ENCODE data around the gene SGCD. TPM values are rescaled to one million over a fixed set of nuclear protein-coding genes. Genes with fewer than 3 reads are reported as not detected.

Gene SGCD
- total and polyA plus RNA-seq, 4 donors, result 0.79 to 20.9 (median 6.0) TPM

DNA sequence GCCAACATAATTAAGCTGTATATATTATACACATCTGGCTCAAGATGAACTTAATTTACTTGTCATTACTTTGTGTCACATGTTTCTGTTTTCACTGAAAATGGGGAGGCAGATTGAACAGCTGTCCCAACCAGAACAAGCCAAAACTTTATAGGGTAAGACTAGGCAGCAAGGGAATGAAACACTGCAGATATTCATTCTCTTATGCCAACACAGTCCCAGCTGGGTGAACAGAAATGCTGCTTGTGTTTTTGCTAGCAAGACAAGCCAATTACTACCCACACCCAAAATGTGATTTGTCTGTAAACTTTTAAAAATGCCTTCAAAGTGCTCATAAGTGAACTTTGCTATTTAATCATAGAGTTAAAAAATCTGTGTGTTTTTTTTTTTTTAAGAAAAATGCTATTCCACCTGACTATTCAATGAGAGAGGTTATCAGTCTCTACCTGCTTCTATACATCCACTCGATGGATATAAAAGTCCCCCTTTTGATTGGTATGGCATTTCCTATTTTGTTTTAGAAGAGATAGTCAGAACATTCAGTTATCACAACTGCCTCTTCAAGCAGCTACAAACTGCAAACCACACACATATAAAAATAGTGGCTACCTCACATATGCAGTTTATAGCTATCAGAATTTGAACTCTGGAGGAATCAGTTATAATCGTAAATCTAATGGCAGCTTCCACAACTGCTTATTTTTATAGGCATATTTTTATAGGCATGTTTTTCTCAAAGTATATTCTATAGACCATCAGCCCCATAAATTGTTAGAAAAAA lies 431.2 kb downstream of the SGCD start:
- DNase-seq, result peak in 1 of 3 donors; percentile 4
- TF ChIP-seq CTCF (IDR thresholded peaks at IDR 0.05; ENCODE audit: control extremely low read depth, extremely low read depth), result no peak
- no peak for ATAC-seq (ENCODE audit: insufficient read depth, low FRiP score)
- H3K4me3 ChIP-seq, result no peak overlapping the region
- no peak overlapping the region for H3K9ac ChIP-seq (ENCODE audit: insufficient read depth in 1 of 2, low read length in 2 of 2)
- no peaks in the 10 kb centered on the region for H3K9me3 ChIP-seq (ENCODE audit: control insufficient read depth in 4 of 4, insufficient read depth in 3 of 4, low read length in 3 of 4)
- peaks cover 0 to 7% (median 1%) of the 10 kb centered on the region in 4 donors for H3K36me3 ChIP-seq (ENCODE audit: control insufficient read depth in 4 of 4, insufficient read depth in 4 of 4, low read length in 4 of 4)
- no peaks in the 10 kb centered on the region for H3K4me1 ChIP-seq (ENCODE audit: control insufficient read depth in 5 of 5, insufficient read depth in 5 of 5, low read length in 5 of 5)
- 80 to 87% methylated on average over 2 of the region's 2 CpGs for WGBS, 2 donors
- no peak overlapping the region for H3K27ac ChIP-seq (ENCODE audit: low read depth in 1 of 2, low read length in 1 of 2)
- no peaks in the 10 kb centered on the region for H3K27me3 ChIP-seq (ENCODE audit: control insufficient read depth in 3 of 3, insufficient read depth in 3 of 3, low read length in 2 of 3)

DNA sequence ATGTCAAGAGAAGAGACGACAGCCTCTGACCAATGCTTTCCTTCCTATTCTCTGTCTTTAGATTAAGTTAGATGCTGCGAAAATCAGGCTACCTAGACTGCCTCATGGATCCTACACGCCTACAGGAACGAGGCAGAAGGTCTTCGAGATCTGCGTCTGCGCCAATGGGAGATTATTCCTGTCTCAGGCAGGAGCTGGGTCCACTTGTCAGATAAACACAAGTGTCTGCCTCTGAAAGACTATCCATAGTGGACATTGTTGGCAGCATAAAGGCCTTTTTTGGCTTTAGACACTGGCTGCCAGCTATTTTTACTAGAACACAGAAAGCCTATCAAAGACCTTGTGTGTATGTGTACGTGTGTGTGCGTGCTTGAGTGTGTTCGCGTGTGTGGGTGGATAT lies 432.2 kb downstream of the SGCD start:
- 90 to 93% methylated on average over 11 of the region's 11 CpGs for WGBS, 2 donors
- TF ChIP-seq CTCF (IDR thresholded peaks at IDR 0.05; ENCODE audit: control extremely low read depth, extremely low read depth), result no peak
- Histone ChIP-seq H3K27me3 (ENCODE audit: control insufficient read depth in 3 of 3, insufficient read depth in 3 of 3, low read length in 2 of 3) (no peaks in the 10 kb centered on the region), H3K4me3 (no peak overlapping the region), H3K36me3 (ENCODE audit: control insufficient read depth in 4 of 4, insufficient read depth in 4 of 4, low read length in 4 of 4) (peaks cover 0 to 7% (median 1%) of the 10 kb centered on the region in 4 donors), H3K27ac (ENCODE audit: low read depth in 1 of 2, low read length in 1 of 2) (peak overlapping the region in 1 of 2 donors; percentile 53), H3K9ac (ENCODE audit: insufficient read depth in 1 of 2, low read length in 2 of 2) (no peak overlapping the region), H3K9me3 (ENCODE audit: control insufficient read depth in 4 of 4, insufficient read depth in 3 of 4, low read length in 3 of 4) (no peaks in the 10 kb centered on the region), H3K4me1 (ENCODE audit: control insufficient read depth in 5 of 5, insufficient read depth in 5 of 5, low read length in 5 of 5) (no peaks in the 10 kb centered on the region)
- ATAC-seq (ENCODE audit: insufficient read depth, low FRiP score) (no peak), DNase-seq (no peak)

- H3K4me3 ChIP-seq, result no peak overlapping the region
- no peak for TF ChIP-seq CTCF (IDR thresholded peaks at IDR 0.05; ENCODE audit: control extremely low read depth, extremely low read depth)
- H3K4me1 ChIP-seq (ENCODE audit: control insufficient read depth in 5 of 5, insufficient read depth in 5 of 5, low read length in 5 of 5), result peaks cover 0 to 4% (median 0%) of the 10 kb centered on the region in 5 donors
- no peaks in the 10 kb centered on the region for H3K9me3 ChIP-seq (ENCODE audit: control insufficient read depth in 4 of 4, insufficient read depth in 3 of 4, low read length in 3 of 4)
- DNase-seq (no peak), ATAC-seq (ENCODE audit: insufficient read depth, low FRiP score) (no peak)
- H3K27me3 ChIP-seq (ENCODE audit: control insufficient read depth in 3 of 3, insufficient read depth in 3 of 3, low read length in 2 of 3), result no peaks in the 10 kb centered on the region
- peaks cover 0 to 7% (median 1%) of the 10 kb centered on the region in 4 donors for H3K36me3 ChIP-seq (ENCODE audit: control insufficient read depth in 4 of 4, insufficient read depth in 4 of 4, low read length in 4 of 4)
- no peak overlapping the region for H3K27ac ChIP-seq (ENCODE audit: low read depth in 1 of 2, low read length in 1 of 2)
- no peak overlapping the region for H3K9ac ChIP-seq (ENCODE audit: insufficient read depth in 1 of 2, low read length in 2 of 2)
Observed at GRCh38 chr5:156762771-156763170, 435.8 kb downstream of the SGCD start.
